ENCODE measurements around the gene FREM2. TPM values are rescaled to one million over a fixed set of nuclear protein-coding genes. Genes with fewer than 3 reads are reported as not detected.

Gene FREM2
- total RNA-seq, 4 donors from 2014 or later, result 10.8 to 18.0 (median 12.7) TPM

DNA sequence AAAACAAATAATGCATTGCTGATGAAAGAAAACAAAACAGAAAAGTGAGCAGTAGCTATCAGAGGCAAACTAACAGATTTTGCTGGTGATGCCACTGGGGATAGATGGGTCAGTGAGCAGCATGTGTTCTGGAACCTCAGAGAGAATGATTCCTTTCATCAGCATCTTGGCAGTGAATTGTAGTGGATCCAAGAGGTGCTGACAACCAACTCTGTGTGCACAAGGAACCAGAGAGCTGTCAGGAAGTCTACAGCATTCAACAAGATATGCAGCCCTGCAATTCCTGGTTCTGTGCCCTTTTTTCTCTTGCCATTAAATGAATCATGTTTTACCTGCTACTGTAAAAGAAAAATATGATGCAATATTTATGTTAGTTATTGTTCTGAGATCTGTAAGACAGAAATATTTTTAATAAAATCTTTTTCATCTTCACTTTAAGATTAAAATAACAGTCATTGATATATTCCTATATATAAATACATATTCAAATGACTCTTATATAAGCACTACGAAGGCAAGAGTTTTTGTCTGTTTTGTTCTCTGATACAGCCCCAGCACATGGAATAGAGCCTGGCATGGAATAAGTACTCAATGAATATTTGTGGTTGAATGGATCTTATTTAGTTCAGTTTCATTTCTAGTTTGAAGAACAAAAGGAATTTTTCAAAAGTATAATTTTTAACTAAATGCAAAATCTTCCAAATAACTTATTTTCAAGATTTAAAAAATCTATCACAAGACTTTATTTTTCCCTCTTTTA lies 80.8 kb downstream of the FREM2 start:
- no peaks in the 10 kb centered on the region for H3K36me3 ChIP-seq
- peaks cover 0 to 16% (median 0%) of the 10 kb centered on the region in 4 donors for H3K4me1 ChIP-seq
- no peak overlapping the region for H3K4me3 ChIP-seq
- TF ChIP-seq, protein P1, sequence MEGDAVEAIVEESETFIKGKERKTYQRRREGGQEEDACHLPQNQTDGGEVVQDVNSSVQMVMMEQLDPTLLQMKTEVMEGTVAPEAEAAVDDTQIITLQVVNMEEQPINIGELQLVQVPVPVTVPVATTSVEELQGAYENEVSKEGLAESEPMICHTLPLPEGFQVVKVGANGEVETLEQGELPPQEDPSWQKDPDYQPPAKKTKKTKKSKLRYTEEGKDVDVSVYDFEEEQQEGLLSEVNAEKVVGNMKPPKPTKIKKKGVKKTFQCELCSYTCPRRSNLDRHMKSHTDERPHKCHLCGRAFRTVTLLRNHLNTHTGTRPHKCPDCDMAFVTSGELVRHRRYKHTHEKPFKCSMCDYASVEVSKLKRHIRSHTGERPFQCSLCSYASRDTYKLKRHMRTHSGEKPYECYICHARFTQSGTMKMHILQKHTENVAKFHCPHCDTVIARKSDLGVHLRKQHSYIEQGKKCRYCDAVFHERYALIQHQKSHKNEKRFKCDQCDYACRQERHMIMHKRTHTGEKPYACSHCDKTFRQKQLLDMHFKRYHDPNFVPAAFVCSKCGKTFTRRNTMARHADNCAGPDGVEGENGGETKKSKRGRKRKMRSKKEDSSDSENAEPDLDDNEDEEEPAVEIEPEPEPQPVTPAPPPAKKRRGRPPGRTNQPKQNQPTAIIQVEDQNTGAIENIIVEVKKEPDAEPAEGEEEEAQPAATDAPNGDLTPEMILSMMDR (IDR thresholded peaks at IDR 0.05), result no peak
- TF ChIP-seq POLR2A (IDR thresholded peaks at IDR 0.05), result no peak
- no peak for TF ChIP-seq EP300 (IDR thresholded peaks at IDR 0.05)
- H3K27ac ChIP-seq, result no peak overlapping the region
- no peaks in the 10 kb centered on the region for H3K9me3 ChIP-seq
- DNase-seq (ENCODE audit: low spot score in 2 of 2), result no peak
- H3K27me3 ChIP-seq, result no peaks in the 10 kb centered on the region
- 28 to 43% methylated on average over 1 of the region's 1 CpG for WGBS, 2 donors

DNA sequence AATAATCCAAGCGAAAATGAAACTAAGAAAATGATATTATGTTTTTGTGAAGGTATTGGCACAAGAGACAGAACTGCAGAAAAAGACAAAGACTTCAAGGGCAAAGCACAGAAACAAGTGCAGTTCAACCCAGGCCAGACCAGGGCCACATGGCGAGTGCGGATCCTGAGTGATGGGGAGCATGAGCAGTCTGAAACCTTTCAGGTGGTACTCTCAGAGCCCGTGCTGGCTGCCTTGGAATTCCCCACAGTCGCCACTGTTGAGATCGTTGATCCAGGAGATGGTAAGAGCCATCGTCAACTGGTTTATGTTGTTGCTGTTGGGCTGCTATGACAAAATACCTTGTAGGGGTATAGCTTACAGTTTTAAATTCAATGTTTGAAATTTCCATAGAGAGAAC lies 82.6 kb downstream of the FREM2 start:
- no peak overlapping the region for H3K27ac ChIP-seq
- H3K27me3 ChIP-seq, result no peaks in the 10 kb centered on the region
- H3K9me3 ChIP-seq, result no peaks in the 10 kb centered on the region
- no peaks in the 10 kb centered on the region for H3K36me3 ChIP-seq
- H3K4me3 ChIP-seq, result no peak overlapping the region
- WGBS, 2 donors, result 94 to 95% methylated on average over 7 of the region's 7 CpGs
- peaks cover 0 to 11% (median 0%) of the 10 kb centered on the region in 4 donors for H3K4me1 ChIP-seq
- TF ChIP-seq POLR2A (IDR thresholded peaks at IDR 0.05) (no peak), EP300 (IDR thresholded peaks at IDR 0.05) (no peak)
- TF ChIP-seq, protein P1 (IDR thresholded peaks at IDR 0.05), result no peak
- DNase-seq (ENCODE audit: low spot score in 2 of 2), result no peak

DNA sequence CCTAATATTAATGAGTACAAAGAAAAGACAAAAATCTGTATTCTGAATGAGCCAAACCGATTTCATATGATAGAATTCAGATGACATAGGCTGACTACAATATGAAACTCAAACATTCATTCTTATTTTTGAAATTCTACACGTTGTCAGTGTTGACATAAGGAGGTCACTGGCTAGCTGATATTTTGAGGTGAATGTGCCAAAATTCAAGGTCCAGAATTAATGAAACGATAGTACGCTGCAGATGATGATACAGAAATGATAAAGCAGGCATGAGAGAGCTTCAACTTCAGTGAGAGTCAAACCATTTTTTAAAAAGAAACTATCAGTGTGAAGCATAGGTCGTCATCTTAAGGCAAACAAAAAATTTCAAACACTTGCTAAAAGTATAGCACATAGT lies 88.2 kb downstream of the FREM2 start:
- DNase-seq (ENCODE audit: low spot score in 2 of 2), result no peak
- H3K4me1 ChIP-seq, result no peaks in the 10 kb centered on the region
- H3K4me3 ChIP-seq, result no peak overlapping the region
- H3K27me3 ChIP-seq, result no peaks in the 10 kb centered on the region
- no peaks in the 10 kb centered on the region for H3K36me3 ChIP-seq
- H3K27ac ChIP-seq, result no peak overlapping the region
- WGBS, 2 donors, result 53 to 66% methylated on average over 5 of the region's 5 CpGs
- TF ChIP-seq POLR2A (IDR thresholded peaks at IDR 0.05) (no peak), EP300 (IDR thresholded peaks at IDR 0.05) (no peak)
- TF ChIP-seq, protein P1 (IDR thresholded peaks at IDR 0.05), result no peak
- H3K9me3 ChIP-seq, result peaks cover 0 to 6% (median 0%) of the 10 kb centered on the region in 4 donors

DNA sequence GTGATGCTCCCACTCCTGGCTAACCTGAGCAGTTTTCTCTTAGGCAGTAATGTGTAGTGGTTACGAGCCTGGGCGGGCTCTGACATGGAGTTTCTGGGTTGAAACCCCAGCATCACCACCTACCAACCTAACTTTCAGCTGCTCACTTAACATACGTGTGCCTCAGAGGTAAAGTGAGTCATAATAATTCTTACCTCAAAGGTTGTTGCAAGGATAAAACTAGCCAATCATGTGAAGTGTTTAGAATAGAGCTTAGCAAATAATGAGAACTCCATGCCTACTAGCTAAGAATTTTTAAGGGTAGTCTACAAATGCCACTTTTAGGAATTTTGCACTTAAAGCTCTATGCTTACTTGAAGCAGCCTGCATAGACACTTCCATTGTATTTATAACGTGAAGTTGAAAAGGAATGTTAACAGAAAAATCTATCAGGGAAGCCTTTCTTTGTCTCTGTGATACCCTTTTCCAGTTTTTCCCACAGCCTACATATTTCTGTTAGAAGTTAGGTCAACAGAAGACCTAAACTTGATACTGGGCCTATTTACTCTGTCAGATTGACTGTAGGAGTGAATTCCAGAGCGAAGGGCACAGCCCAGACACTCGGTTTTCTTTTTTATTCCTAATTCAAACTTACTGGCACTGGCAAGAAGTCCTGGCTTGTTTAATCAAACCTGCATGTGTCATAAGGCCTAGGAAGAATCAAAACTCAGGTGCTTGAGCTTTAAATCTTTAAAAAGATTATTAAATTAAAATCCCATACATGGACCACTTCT lies 90.7 kb downstream of the FREM2 start:
- no peak overlapping the region for H3K4me3 ChIP-seq
- H3K9me3 ChIP-seq, result peaks cover 0 to 6% (median 0%) of the 10 kb centered on the region in 4 donors
- WGBS, 2 donors, result 74 to 83% methylated on average over 6 of the region's 6 CpGs
- H3K27me3 ChIP-seq, result no peaks in the 10 kb centered on the region
- no peak overlapping the region for H3K27ac ChIP-seq
- H3K4me1 ChIP-seq, result no peaks in the 10 kb centered on the region
- DNase-seq (ENCODE audit: low spot score in 2 of 2), result no peak
- TF ChIP-seq EP300 (IDR thresholded peaks at IDR 0.05) (no peak), POLR2A (IDR thresholded peaks at IDR 0.05) (no peak)
- TF ChIP-seq, protein P1 (IDR thresholded peaks at IDR 0.05), result no peak
- no peaks in the 10 kb centered on the region for H3K36me3 ChIP-seq

DNA sequence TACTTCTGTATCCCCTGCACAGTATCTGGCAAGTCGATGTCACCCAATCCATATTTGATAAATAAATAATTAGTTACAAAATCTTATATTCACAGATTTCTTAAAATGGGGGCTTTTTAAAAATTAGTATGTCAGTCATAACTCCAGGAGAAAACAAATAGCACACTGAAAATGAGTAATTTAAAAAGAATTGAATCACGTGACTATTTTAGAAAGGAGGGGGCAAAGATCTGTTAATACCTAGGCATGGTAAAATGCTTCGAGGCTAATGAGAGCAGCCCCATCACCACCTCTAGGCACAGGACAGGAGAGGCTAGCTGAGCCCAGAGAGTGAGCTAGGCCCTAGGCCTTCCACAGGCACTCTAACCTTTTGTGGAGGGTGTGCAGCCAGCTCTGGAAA lies 94.7 kb downstream of the FREM2 start:
- Histone ChIP-seq H3K27me3 (no peaks in the 10 kb centered on the region), H3K4me1 (no peaks in the 10 kb centered on the region), H3K36me3 (no peaks in the 10 kb centered on the region), H3K9me3 (peaks cover 0 to 6% (median 0%) of the 10 kb centered on the region in 4 donors), H3K4me3 (no peak overlapping the region), H3K27ac (no peak overlapping the region)
- TF ChIP-seq POLR2A (IDR thresholded peaks at IDR 0.05), result no peak
- no peak for TF ChIP-seq EP300 (IDR thresholded peaks at IDR 0.05)
- WGBS, 2 donors, result 76 to 77% methylated on average over 3 of the region's 3 CpGs
- no peak for DNase-seq (ENCODE audit: low spot score in 2 of 2)
